Measurements from ENCODE around the gene SLC12A9. TPM values are rescaled to one million over a fixed set of nuclear protein-coding genes. Genes with fewer than 3 reads are reported as not detected.

The SLC12A9 gene
- total and polyA plus RNA-seq, 2 of the 4 experiments (the other 2 are of a cell fraction) = 4.5 to 16.2 TPM

DNA sequence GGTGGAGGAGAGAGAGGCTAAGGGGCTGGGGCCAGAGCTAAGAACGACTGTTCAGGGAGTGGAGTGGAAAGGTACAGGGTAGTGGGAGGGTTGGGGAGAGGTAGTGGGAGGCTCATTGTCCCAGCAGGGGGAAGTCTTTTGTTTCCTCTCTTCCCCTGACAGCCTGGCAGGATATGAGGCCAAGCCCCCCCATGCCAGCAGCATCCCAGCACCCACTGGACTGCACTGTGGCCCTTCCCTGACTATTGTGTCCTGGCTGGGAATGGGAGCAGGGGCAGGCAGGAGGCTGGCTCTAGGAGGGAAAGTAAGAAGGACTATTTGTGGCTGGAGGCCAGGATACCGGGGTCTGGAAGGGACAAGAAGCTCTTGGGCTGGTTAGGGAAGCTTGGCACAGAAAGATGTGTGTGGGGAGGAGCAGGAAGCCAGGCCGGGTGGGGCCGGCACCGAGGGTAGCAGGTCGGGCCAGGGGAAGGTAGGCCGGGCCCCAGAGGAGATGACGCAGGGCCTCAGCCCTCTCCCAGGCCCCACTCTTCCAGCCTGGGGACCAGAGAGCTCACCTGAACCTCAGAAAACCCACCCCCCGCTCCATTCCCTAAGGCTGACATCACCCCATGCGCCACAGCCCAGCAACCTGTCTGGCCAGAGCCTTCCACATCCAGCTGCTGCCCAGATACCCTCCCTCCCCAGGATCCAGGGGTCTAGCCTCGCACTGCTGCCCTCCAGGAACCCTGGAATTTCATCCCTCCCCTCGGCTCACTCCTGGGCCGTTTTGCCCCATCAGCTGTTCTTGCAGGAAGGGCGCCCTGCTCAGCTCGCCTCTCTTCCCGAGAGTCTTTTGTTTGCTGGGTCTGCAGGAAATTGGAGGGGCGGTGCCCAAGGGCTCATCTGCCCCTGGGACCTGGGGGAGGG lies 16.4 kb upstream of the SLC12A9 start:
- Histone ChIP-seq H3K27ac (ENCODE audit: insufficient read depth, low read length) (no peak overlapping the region), H2BK20ac (ENCODE audit: low read depth, low read length) (no peak overlapping the region), H3K4me3 (ENCODE audit: insufficient read depth, low read depth, low read length) (no peak overlapping the region), H2BK5ac (ENCODE audit: low read depth, low read length, poor library complexity, severe bottlenecking) (no peak overlapping the region), H2BK120ac (ENCODE audit: low read depth, low read length) (no peak overlapping the region), H3K4me2 (ENCODE audit: low read depth, low read length) (no peak overlapping the region), H2BK15ac (ENCODE audit: low read depth, low read length) (no peak overlapping the region), H3K9me1 (ENCODE audit: insufficient read depth, low read length) (no peaks in the 10 kb centered on the region; the same call in 1 of the 2 replicates), H3K27me3 (ENCODE audit: control insufficient read depth, insufficient read depth, low read length) (no peaks in the 10 kb centered on the region), H4K5ac (ENCODE audit: low read depth, low read length) (peak overlapping the region; percentile 82; the same call in 1 of the 2 replicates), H3K4ac (ENCODE audit: low read depth, low read length) (peak overlapping the region; percentile 51), H3K79me1 (ENCODE audit: low read depth in 1 of 2, low read length in 2 of 2) (no peaks in the 10 kb centered on the region; a peak in 1 of 4 replicates), H4K8ac (ENCODE audit: low read depth in 2 of 2, low read length in 2 of 2) (peak overlapping the region; percentile 77 to 95), H3K9ac (ENCODE audit: low read depth, low read length) (no peak overlapping the region), H3K56ac (ENCODE audit: extremely low read depth, insufficient read depth, low read length) (no peak overlapping the region), H4K20me1 (ENCODE audit: insufficient read depth, low read length) (no peaks in the 10 kb centered on the region), H3K18ac (ENCODE audit: low read depth, low read length) (no peak overlapping the region), H3K23ac (ENCODE audit: low read depth, low read length) (no peak overlapping the region), H3K14ac (replicated peaks; ENCODE audit: low read depth, low read length) (no peak overlapping the region), H2AK9ac (replicated peaks; ENCODE audit: low read depth, low read length, poor library complexity) (peak overlapping the region; percentile 73), H3K36me3 (ENCODE audit: control insufficient read depth, insufficient read depth, low read length) (no peaks in the 10 kb centered on the region), H4K91ac (ENCODE audit: insufficient read depth, low read depth, low read length) (peak overlapping the region; percentile 47; the same call in 1 of the 2 replicates), H3K9me3 (ENCODE audit: control insufficient read depth, insufficient read depth, low read length) (no peaks in the 10 kb centered on the region), H2AK5ac (ENCODE audit: low read depth, low read length) (peak overlapping the region; percentile 15; the same call in 1 of the 2 replicates), H3K4me1 (ENCODE audit: control insufficient read depth, insufficient read depth, low read length) (no peaks in the 10 kb centered on the region), H2AFZ (replicated peaks; ENCODE audit: low read length, poor library complexity) (peak overlapping the region; percentile 81)
- CTCF ChIA-PET = interaction anchor here (1.4 kb wide), 1 partner anchor 12 kb away, joined by 3 read pairs; no protein-coding TSS in a partner anchor
- DNase-seq (no peak), ATAC-seq (ENCODE audit: low read depth) (no peak)
- POLR2A ChIA-PET (ENCODE audit: unreplicated experiment) = interaction anchor here (0.6 kb wide), 1 partner anchor 9 kb away, joined by 3 read pairs; the partner anchor contains the start of gene EPHB4
- dilution Hi-C loops (cut with HindIII; ENCODE audit: low sequenced_read_pairs, unreplicated experiment) = no loop called here
- no TSS peak for BruUV-seq (replicated peaks)
- TF ChIP-seq, protein P1, sequence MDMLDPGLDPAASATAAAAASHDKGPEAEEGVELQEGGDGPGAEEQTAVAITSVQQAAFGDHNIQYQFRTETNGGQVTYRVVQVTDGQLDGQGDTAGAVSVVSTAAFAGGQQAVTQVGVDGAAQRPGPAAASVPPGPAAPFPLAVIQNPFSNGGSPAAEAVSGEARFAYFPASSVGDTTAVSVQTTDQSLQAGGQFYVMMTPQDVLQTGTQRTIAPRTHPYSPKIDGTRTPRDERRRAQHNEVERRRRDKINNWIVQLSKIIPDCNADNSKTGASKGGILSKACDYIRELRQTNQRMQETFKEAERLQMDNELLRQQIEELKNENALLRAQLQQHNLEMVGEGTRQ (IDR thresholded peaks at IDR 0.05; ENCODE audit: low read depth, low read length) = no peak
- TF ChIP-seq RFX5 (IDR thresholded peaks at IDR 0.05; ENCODE audit: low read depth, low read length) (no peak), CHD1 (IDR thresholded peaks at IDR 0.05; ENCODE audit: low read depth, low read length) (no peak), MAZ (IDR thresholded peaks at IDR 0.05; ENCODE audit: borderline replicate concordance, low read depth, low read length) (no peak), SMC3 (IDR thresholded peaks at IDR 0.05; ENCODE audit: low read depth, low read length) (no peak), RCOR1 (IDR thresholded peaks at IDR 0.05; ENCODE audit: insufficient replicate concordance, low read length) (no peak), POLR2A (IDR thresholded peaks at IDR 0.05; ENCODE audit: low read depth, low read length) (no peak), NFE2L2 (IDR thresholded peaks at IDR 0.05; ENCODE audit: low read depth, low read length) (no peak), MAFK (IDR thresholded peaks at IDR 0.05; ENCODE audit: low read depth, low read length) (no peak), BHLHE40 (IDR thresholded peaks at IDR 0.05; ENCODE audit: low read depth, low read length) (no peak), MXI1 (IDR thresholded peaks at IDR 0.05; ENCODE audit: borderline replicate concordance, low read depth, low read length) (no peak)
- TF ChIP-seq, protein P2, sequence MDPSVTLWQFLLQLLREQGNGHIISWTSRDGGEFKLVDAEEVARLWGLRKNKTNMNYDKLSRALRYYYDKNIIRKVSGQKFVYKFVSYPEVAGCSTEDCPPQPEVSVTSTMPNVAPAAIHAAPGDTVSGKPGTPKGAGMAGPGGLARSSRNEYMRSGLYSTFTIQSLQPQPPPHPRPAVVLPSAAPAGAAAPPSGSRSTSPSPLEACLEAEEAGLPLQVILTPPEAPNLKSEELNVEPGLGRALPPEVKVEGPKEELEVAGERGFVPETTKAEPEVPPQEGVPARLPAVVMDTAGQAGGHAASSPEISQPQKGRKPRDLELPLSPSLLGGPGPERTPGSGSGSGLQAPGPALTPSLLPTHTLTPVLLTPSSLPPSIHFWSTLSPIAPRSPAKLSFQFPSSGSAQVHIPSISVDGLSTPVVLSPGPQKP (IDR thresholded peaks at IDR 0.05; ENCODE audit: borderline replicate concordance, low read depth, low read length) = no peak
- TF ChIP-seq, protein P3, sequence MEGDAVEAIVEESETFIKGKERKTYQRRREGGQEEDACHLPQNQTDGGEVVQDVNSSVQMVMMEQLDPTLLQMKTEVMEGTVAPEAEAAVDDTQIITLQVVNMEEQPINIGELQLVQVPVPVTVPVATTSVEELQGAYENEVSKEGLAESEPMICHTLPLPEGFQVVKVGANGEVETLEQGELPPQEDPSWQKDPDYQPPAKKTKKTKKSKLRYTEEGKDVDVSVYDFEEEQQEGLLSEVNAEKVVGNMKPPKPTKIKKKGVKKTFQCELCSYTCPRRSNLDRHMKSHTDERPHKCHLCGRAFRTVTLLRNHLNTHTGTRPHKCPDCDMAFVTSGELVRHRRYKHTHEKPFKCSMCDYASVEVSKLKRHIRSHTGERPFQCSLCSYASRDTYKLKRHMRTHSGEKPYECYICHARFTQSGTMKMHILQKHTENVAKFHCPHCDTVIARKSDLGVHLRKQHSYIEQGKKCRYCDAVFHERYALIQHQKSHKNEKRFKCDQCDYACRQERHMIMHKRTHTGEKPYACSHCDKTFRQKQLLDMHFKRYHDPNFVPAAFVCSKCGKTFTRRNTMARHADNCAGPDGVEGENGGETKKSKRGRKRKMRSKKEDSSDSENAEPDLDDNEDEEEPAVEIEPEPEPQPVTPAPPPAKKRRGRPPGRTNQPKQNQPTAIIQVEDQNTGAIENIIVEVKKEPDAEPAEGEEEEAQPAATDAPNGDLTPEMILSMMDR (conservative IDR thresholded peaks at IDR 0.05; ENCODE audit: low read depth, low read length) = no peak
- 50% methylated on average over 2 of the region's 17 CpGs; no CpG with 5 or more reads in 1 of the 2 experiments for WGBS, 2 experiments (ENCODE audit: extremely low coverage in 2 of 2, insufficient read length in 1 of 2)
- in situ Hi-C loops (cut with MboI; ENCODE audit: low sequenced_read_pairs) = no loop called here
- intact Hi-C loops (cut with micrococcal nuclease) = loop anchor here (2.0 to 10.0 kb wide), 3 partner anchors 31 to 251 kb away; partner anchors contain the start of genes FBXO24, LRCH4 and TRIP6

Data from IMR-90 (cell line).